Stimulated activated CD4-positive, alpha-beta T cell treated with anti-CD3 and anti-CD28 coated beads, Interleukin-1b, Interleukin-23, amount 100 ng/mL, for 4 hours (primary cell): ENCODE data around the gene GALNT18.

Experiments used
- DNase-seq, 2 donors: peaks; one replicate each; pipeline ENCODE4 v3.0.0-alpha.2; 2020; ENCODE audit warnings: low read depth in 2 of 2

GALNT18 gene

GRCh38 chr11:11532574-11532973 is 89.2 kb downstream of the GALNT18 start:
- DNase-seq: no peak

GRCh38 chr11:11531131-11531908 is 90.5 kb downstream of the GALNT18 start:
- DNase-seq: no peak

- no peak for DNase-seq
These were observed 92.8 kb downstream of the GALNT18 start for GRCh38 chr11:11528986-11529385.

GRCh38 chr11:11525283-11525682 is 96.5 kb downstream of the GALNT18 start:
- DNase-seq: no peak

- DNase-seq: no peak
These were observed 97.3 kb downstream of the GALNT18 start for GRCh38 chr11:11524436-11525061.

GRCh38 chr11:11522591-11522990 is 99.2 kb downstream of the GALNT18 start:
- no peak for DNase-seq

GRCh38 chr11:11521306-11522002 is 100.4 kb downstream of the GALNT18 start:
- DNase-seq: no peak

GRCh38 chr11:11520231-11521015 is 101.4 kb downstream of the GALNT18 start:
- DNase-seq: no peak

- DNase-seq: no peak
These were observed 102.6 kb downstream of the GALNT18 start for GRCh38 chr11:11519184-11519583.

GRCh38 chr11:11514246-11514645 is 107.6 kb downstream of the GALNT18 start:
- DNase-seq: no peak

GRCh38 chr11:11513422-11513821 is 108.4 kb downstream of the GALNT18 start:
- no peak for DNase-seq

- DNase-seq: no peak
These were observed 108.9 kb downstream of the GALNT18 start for GRCh38 chr11:11512929-11513328.

GRCh38 chr11:11512502-11512901 is 109.3 kb downstream of the GALNT18 start:
- DNase-seq: no peak

GRCh38 chr11:11512090-11512489 is 109.7 kb downstream of the GALNT18 start:
- no peak for DNase-seq

- no peak for DNase-seq
These were observed 110.9 kb downstream of the GALNT18 start for GRCh38 chr11:11510939-11511338.

- DNase-seq: no peak
These were observed 116.1 kb downstream of the GALNT18 start for GRCh38 chr11:11505692-11506091.

GRCh38 chr11:11505190-11505589 is 116.6 kb downstream of the GALNT18 start:
- no peak for DNase-seq

GRCh38 chr11:11504071-11504470 is 117.7 kb downstream of the GALNT18 start:
- no peak for DNase-seq

GRCh38 chr11:11502263-11502861 is 119.4 kb downstream of the GALNT18 start:
- DNase-seq: no peak

GRCh38 chr11:11501546-11502262 is 120.1 kb downstream of the GALNT18 start:
- DNase-seq: no peak
